ENCODE data around the gene NBPF1. TPM values are rescaled to one million over a fixed set of nuclear protein-coding genes. Genes with fewer than 3 reads are reported as not detected.

Gene NBPF1
- total and polyA plus RNA-seq, 9 of the 15 experiments (the other 6 are each of a cell fraction or from before 2014, with no cell fraction given) = 5.2 to 42.6 (median 24.1) TPM

DNA sequence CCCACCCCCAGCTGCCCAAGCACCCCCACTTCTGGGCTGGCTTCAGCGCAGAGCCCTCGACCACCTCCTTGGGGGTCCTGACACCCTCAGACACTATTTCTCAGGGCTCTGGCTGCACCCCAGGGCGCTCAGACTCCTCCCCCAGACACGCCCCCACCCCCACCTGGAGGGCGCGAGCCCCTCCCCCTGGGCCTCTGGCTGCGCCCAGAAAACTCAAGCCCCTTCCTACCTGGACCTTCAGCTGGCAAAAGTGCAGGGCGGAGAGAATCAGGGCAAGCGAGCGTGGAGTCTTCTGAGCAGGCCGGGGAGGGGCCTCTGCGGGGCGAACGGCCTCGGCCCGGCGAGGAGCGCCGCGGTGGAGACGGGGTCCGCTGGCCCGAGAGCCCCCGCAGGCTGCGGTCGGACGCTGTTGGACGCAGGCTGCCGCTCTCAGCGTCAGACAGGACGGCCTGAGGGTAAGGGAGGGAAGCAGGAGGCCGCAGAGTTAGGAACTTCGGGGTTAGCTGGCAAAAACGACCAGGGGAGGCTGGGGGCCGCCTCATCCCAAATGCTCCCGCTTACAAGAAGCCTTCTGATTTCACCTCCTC lies 17.4 kb upstream of the NBPF1 start (continued):
- TF ChIP-seq STAT5B (CRISPR knock-in tag; IDR thresholded peaks at IDR 0.05) = no peak
- peak; percentile 13; the same call in 1 of the 2 replicates for TF ChIP-seq POLR2G (IDR thresholded peaks at IDR 0.05; ENCODE audit: low read depth, low read length)
- TF ChIP-seq, protein P1, sequence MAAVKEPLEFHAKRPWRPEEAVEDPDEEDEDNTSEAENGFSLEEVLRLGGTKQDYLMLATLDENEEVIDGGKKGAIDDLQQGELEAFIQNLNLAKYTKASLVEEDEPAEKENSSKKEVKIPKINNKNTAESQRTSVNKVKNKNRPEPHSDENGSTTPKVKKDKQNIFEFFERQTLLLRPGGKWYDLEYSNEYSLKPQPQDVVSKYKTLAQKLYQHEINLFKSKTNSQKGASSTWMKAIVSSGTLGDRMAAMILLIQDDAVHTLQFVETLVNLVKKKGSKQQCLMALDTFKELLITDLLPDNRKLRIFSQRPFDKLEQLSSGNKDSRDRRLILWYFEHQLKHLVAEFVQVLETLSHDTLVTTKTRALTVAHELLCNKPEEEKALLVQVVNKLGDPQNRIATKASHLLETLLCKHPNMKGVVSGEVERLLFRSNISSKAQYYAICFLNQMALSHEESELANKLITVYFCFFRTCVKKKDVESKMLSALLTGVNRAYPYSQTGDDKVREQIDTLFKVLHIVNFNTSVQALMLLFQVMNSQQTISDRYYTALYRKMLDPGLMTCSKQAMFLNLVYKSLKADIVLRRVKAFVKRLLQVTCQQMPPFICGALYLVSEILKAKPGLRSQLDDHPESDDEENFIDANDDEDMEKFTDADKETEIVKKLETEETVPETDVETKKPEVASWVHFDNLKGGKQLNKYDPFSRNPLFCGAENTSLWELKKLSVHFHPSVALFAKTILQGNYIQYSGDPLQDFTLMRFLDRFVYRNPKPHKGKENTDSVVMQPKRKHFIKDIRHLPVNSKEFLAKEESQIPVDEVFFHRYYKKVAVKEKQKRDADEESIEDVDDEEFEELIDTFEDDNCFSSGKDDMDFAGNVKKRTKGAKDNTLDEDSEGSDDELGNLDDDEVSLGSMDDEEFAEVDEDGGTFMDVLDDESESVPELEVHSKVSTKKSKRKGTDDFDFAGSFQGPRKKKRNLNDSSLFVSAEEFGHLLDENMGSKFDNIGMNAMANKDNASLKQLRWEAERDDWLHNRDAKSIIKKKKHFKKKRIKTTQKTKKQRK (IDR thresholded peaks at IDR 0.05; ENCODE audit: borderline replicate concordance, low read depth, low read length) = no peak
- TF ChIP-seq, protein P2, sequence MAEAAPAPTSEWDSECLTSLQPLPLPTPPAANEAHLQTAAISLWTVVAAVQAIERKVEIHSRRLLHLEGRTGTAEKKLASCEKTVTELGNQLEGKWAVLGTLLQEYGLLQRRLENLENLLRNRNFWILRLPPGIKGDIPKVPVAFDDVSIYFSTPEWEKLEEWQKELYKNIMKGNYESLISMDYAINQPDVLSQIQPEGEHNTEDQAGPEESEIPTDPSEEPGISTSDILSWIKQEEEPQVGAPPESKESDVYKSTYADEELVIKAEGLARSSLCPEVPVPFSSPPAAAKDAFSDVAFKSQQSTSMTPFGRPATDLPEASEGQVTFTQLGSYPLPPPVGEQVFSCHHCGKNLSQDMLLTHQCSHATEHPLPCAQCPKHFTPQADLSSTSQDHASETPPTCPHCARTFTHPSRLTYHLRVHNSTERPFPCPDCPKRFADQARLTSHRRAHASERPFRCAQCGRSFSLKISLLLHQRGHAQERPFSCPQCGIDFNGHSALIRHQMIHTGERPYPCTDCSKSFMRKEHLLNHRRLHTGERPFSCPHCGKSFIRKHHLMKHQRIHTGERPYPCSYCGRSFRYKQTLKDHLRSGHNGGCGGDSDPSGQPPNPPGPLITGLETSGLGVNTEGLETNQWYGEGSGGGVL (CRISPR knock-in tag; IDR thresholded peaks at IDR 0.05) = no peak
- TF ChIP-seq ZFPM2 (CRISPR knock-in tag; IDR thresholded peaks at IDR 0.05) = peak; percentile 47; the same call in 1 of the 2 replicates
- TF ChIP-seq, protein P3, sequence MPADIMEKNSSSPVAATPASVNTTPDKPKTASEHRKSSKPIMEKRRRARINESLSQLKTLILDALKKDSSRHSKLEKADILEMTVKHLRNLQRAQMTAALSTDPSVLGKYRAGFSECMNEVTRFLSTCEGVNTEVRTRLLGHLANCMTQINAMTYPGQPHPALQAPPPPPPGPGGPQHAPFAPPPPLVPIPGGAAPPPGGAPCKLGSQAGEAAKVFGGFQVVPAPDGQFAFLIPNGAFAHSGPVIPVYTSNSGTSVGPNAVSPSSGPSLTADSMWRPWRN (IDR thresholded peaks at IDR 0.05; ENCODE audit: low read depth) = no peak
- TF ChIP-seq RAD51 (IDR thresholded peaks at IDR 0.05; ENCODE audit: borderline replicate concordance, low read depth) = no peak
- peak; percentile 65; the same call in 1 of the 2 replicates for TF ChIP-seq HDAC8 (tag; IDR thresholded peaks at IDR 0.05)
- TF ChIP-seq ZNF239 (CRISPR knock-in tag; IDR thresholded peaks at IDR 0.05) = no peak
- TF ChIP-seq, protein P4, sequence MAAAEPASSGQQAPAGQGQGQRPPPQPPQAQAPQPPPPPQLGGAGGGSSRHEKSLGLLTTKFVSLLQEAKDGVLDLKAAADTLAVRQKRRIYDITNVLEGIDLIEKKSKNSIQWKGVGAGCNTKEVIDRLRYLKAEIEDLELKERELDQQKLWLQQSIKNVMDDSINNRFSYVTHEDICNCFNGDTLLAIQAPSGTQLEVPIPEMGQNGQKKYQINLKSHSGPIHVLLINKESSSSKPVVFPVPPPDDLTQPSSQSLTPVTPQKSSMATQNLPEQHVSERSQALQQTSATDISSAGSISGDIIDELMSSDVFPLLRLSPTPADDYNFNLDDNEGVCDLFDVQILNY (CRISPR knock-in tag; IDR thresholded peaks at IDR 0.05) = no peak
- TF ChIP-seq, protein P5, sequence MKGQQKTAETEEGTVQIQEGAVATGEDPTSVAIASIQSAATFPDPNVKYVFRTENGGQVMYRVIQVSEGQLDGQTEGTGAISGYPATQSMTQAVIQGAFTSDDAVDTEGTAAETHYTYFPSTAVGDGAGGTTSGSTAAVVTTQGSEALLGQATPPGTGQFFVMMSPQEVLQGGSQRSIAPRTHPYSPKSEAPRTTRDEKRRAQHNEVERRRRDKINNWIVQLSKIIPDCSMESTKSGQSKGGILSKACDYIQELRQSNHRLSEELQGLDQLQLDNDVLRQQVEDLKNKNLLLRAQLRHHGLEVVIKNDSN (CRISPR knock-in tag; IDR thresholded peaks at IDR 0.05) = no peak
- no peak for TF ChIP-seq ZC3H4 (CRISPR knock-in tag; IDR thresholded peaks at IDR 0.05; ENCODE audit: borderline replicate concordance)
- no peak for TF ChIP-seq SREBF1 (IDR thresholded peaks at IDR 0.05; ENCODE audit: borderline replicate concordance, low read depth, low read length)
- TF ChIP-seq BHLHE40 (IDR thresholded peaks at IDR 0.05; ENCODE audit: low read length) = no peak
- no peak for TF ChIP-seq ZNF76 (CRISPR knock-in tag; IDR thresholded peaks at IDR 0.05; ENCODE audit: borderline replicate concordance)
- no peak for TF ChIP-seq FOXK2 (conservative IDR thresholded peaks at IDR 0.05 in 1 of 2, IDR thresholded peaks at IDR 0.05 in 1 of 2; ENCODE audit: low read depth in 2 of 2)
- no peak for TF ChIP-seq HMG20B (CRISPR knock-in tag; IDR thresholded peaks at IDR 0.05)
- TF ChIP-seq SAFB (IDR thresholded peaks at IDR 0.05; ENCODE audit: borderline replicate concordance, low read depth, low read length) = no peak
- TF ChIP-seq TARDBP (IDR thresholded peaks at IDR 0.05) = no peak
